Adrenal gland (tissue), 5 donors: ENCODE measurements around the gene PPP2R5D.

Experiments
- CTCF ChIP-seq, 6 experiments: fragments of 450-650 bp in 4 of 6; fragments of 200-600 bp in 2 of 6; sonication (generic) in 1 of 6; IDR thresholded peaks; 1 replicate in 5 of 6; 2 replicates in 1 of 6; pipeline versions ENCODE4 v1.5.1 to v1.8.0; 2016 to 2021; ENCODE audit warnings: antibody characterized with exemption in 6 of 6, mild to moderate bottlenecking in 2 of 6, moderate library complexity in 1 of 6
- POLR2A ChIP-seq, 2 donors: fragments of 450-650 bp; IDR thresholded peaks; one replicate each; pipeline ENCODE4 v1.6.1; 2017; ENCODE audit warnings: antibody characterized with exemption in 2 of 2, mild to moderate bottlenecking in 2 of 2, moderate library complexity in 1 of 2
- donor health status: DM: no; HTN: no; CAD: no.

GRCh38 chr6:42958125-42958524 is 26.2 kb upstream of the PPP2R5D start:
- TF ChIP-seq CTCF (IDR thresholded peaks at IDR 0.05) = no peak
- TF ChIP-seq POLR2A (IDR thresholded peaks at IDR 0.05) = no peak
